ENCODE results near the gene FBN3.

The FBN3 gene

DNA sequence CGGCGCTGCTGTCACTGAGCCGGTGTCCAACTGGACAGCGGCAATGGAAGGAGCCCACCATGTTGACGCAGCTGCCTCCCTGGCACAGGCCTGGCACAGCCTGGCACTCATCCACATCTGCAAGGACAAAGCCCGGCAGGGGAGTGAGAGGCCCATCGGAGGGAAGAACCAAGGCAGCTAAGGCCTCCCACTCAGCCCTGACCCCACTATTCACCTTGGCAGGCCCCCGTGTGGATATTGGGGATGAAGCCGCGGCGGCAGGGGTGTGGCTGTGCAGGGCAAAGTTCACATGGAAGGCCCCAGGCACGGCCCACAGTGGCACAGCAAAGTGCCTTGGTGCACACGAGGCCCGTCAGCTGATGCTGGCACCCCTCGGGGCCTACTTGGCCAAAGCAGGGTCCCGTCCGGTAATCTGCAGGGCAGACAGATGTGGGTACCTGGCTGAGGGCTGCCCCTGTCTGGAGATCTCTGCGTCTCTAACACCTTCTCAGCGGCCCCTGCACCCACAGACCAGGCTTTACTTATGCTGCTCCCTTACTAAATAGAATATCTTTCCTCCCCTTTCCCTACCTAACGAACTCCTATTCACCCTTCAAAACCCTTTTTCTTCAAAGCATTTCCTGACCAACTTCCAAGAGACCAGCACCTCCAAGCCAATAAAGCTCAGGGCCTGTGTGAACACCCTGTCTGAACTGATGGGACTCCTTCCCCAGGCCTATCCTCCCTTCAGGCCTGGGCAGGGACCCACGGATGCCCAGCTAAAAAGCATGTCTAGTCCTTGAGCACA, 7.5 kb downstream of the FBN3 start:
- no peak for DNase-seq (ENCODE audit: low read depth)
- TF ChIP-seq CTCF (conservative IDR thresholded peaks at IDR 0.05; ENCODE audit: low read length), result no peak
- H3K4me3 ChIP-seq (ENCODE audit: low read length), result no peak overlapping the region

DNA sequence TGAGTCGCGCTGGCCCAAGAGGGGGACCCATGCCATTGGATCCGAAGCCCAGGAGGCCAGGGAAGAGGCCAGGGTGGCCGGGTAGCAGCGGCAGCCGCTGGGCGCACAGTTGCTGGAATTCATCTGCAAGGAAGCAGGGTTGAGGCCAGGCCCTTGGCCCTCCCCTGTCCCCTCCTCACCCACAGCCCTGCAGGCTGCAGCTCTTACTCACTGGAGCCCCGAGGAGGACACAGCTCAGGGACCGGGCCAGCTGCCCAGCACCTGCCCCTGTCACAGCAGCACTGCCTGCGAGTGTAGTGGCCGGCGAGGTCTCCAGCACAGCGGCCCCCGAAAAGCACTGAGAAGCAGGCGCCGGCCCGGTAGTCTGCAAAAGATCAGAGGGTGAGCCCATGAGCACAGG, 11.2 kb downstream of the FBN3 start:
- no peak overlapping the region for H3K4me3 ChIP-seq (ENCODE audit: low read length)
- no peak for TF ChIP-seq CTCF (conservative IDR thresholded peaks at IDR 0.05; ENCODE audit: low read length)
- DNase-seq (ENCODE audit: low read depth), result no peak

DNA sequence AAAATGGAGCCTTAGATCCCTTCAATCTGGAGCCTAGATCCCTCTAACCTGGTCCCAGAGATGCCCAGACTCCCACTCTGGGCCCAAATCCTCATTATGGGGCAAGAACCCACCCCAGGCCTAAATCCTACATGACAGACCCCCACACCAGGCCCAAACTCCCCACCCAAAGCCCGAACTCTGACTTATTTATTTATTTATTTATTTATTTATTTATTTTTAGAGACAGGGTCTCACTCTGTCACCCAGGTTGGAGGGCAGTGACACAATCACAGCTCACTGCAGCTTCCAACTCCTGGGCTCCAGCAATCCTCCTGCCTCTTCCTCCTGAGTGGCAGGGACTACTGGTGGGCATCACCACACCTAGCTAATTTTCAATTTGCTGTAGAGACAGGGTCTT, 12.0 kb downstream of the FBN3 start:
- no peak overlapping the region for H3K4me3 ChIP-seq (ENCODE audit: low read length)
- DNase-seq (ENCODE audit: low read depth), result no peak
- TF ChIP-seq CTCF (conservative IDR thresholded peaks at IDR 0.05; ENCODE audit: low read length), result no peak

- DNase-seq (ENCODE audit: low read depth), result no peak
- TF ChIP-seq CTCF (conservative IDR thresholded peaks at IDR 0.05; ENCODE audit: low read length), result no peak
These were observed 13.3 kb downstream of the FBN3 start for GRCh38 chr19:8135946-8136618.

GRCh38 chr19:8132858-8133458, 16.4 kb downstream of the FBN3 start:
- no peak for DNase-seq (ENCODE audit: low read depth)
- TF ChIP-seq CTCF (conservative IDR thresholded peaks at IDR 0.05; ENCODE audit: low read length), result no peak
- no peak overlapping the region for H3K4me3 ChIP-seq (ENCODE audit: low read length)

More at GRCh38 chr19:8135946-8136618, 13.3 kb downstream of the FBN3 start:
- H3K4me3 ChIP-seq (ENCODE audit: low read length), result no peak overlapping the region

- DNase-seq (ENCODE audit: low read depth), result no peak
- no peak for TF ChIP-seq CTCF (conservative IDR thresholded peaks at IDR 0.05; ENCODE audit: low read length)
- H3K4me3 ChIP-seq (ENCODE audit: low read length), result no peak overlapping the region
These were observed 17.9 kb downstream of the FBN3 start for GRCh38 chr19:8131517-8131916.

All from AG10803 (cell line).